ENCODE data around the gene SPRED3.

DNA sequence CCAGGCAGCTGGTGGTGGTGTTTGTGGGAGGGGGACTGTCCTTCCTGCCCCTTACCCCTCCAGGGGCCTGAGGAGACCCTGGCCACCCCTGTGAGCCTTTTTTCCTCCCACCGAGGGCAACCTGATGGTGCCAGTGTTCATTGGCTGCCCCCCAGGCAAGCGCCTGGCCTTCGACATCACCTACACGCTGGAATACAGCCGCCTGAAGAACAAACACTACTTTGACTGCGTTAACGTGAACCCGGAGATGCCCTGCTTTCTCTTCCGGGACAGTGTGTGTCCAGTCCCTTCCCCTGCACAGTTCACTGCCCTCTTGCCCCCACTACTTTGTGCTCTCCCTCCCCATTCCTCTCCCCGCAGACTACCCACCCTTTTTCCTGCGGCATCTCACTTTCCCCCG, 21.5 kb upstream of the SPRED3 start:
- TF ChIP-seq RAD21 (IDR thresholded peaks at IDR 0.05), result no peak
- TF ChIP-seq, protein P1, sequence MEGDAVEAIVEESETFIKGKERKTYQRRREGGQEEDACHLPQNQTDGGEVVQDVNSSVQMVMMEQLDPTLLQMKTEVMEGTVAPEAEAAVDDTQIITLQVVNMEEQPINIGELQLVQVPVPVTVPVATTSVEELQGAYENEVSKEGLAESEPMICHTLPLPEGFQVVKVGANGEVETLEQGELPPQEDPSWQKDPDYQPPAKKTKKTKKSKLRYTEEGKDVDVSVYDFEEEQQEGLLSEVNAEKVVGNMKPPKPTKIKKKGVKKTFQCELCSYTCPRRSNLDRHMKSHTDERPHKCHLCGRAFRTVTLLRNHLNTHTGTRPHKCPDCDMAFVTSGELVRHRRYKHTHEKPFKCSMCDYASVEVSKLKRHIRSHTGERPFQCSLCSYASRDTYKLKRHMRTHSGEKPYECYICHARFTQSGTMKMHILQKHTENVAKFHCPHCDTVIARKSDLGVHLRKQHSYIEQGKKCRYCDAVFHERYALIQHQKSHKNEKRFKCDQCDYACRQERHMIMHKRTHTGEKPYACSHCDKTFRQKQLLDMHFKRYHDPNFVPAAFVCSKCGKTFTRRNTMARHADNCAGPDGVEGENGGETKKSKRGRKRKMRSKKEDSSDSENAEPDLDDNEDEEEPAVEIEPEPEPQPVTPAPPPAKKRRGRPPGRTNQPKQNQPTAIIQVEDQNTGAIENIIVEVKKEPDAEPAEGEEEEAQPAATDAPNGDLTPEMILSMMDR (IDR thresholded peaks at IDR 0.05; ENCODE audit: low read depth, low read length, missing input control), result no peak
- TF ChIP-seq, protein P2, sequence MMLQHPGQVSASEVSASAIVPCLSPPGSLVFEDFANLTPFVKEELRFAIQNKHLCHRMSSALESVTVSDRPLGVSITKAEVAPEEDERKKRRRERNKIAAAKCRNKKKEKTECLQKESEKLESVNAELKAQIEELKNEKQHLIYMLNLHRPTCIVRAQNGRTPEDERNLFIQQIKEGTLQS (IDR thresholded peaks at IDR 0.05), result no peak
- TF ChIP-seq GABPA (IDR thresholded peaks at IDR 0.05 in 1 of 2, conservative IDR thresholded peaks at IDR 0.05 in 1 of 2), result no peak
- TF ChIP-seq YY1 (IDR thresholded peaks at IDR 0.05), result no peak

All from liver (tissue), 3 donors.